SU-DHL-6 (cell line): ENCODE measurements around the gene THSD4.

ENCODE experiments used
- H2AFZ ChIP-seq: fragments of 200-600 bp; sonication (generic); 2 replicates; pipeline ENCODE4 v1.6.1; 2014; ENCODE audit warnings: low read depth, mild to moderate bottlenecking, moderate library complexity, mixed read lengths, antibody characterized with exemption, low read length; ENCODE audit not compliant: severe bottlenecking
- H3F3A ChIP-seq: fragments of 200-600 bp; shearing (Covaris generic); 2 replicates; pipeline ENCODE4 v1.6.0; 2016; ENCODE audit warnings: antibody characterized with exemption, mild to moderate bottlenecking; ENCODE audit not compliant: insufficient read depth
- H3K27ac ChIP-seq: fragments of 200-600 bp; sonication (generic); 2 replicates; pipeline ENCODE4 v1.5.1; 2016; ENCODE audit warnings: low read depth, mild to moderate bottlenecking, low read length, moderate library complexity, mixed read lengths
- H3K27me3 ChIP-seq: fragments of 200-600 bp; sonication (generic), shearing (Covaris generic); 2 replicates; pipeline ENCODE4 v1.6.0; 2014; ENCODE audit warnings: mild to moderate bottlenecking, low read length
- H3K36me3 ChIP-seq: fragments of 200-600 bp; sonication (generic); 2 replicates; pipeline ENCODE4 v1.6.1; 2014; ENCODE audit warnings: mild to moderate bottlenecking, low read length, mixed read lengths
- H3K4me2 ChIP-seq: fragments of 300-600, 200-600 bp; shearing (Covaris generic), sonication (generic); 2 replicates; pipeline ENCODE4 v1.6.0; 2014; ENCODE audit warnings: low read length, low read depth, mild to moderate bottlenecking; ENCODE audit not compliant: poor library complexity, severe bottlenecking
- H3K4me3 ChIP-seq: fragments of 200-600 bp; sonication (generic); 2 replicates; pipeline ENCODE4 v1.5.1; 2014; ENCODE audit warnings: antibody characterized with exemption, low read length, mild to moderate bottlenecking, mixed read lengths; ENCODE audit not compliant: insufficient read depth, poor library complexity, severe bottlenecking
- H3K79me2 ChIP-seq: fragments of 200-600 bp; sonication (generic); 2 replicates; pipeline ENCODE4 v1.6.1; 2014; ENCODE audit warnings: mild to moderate bottlenecking, low read length, moderate library complexity; ENCODE audit not compliant: insufficient read depth
- H3K9ac ChIP-seq: fragments of 200-600 bp; sonication (generic); 2 replicates; pipeline ENCODE4 v1.7.0; 2014; ENCODE audit warnings: mild to moderate bottlenecking, low read length
- H3K9me2 ChIP-seq: fragments of 200-600 bp; sonication (generic); replicated peaks from 2 replicates; pipeline ENCODE4 v1.6.1; 2014; ENCODE audit warnings: low read length; ENCODE audit not compliant: insufficient read depth
- H3K9me3 ChIP-seq: fragments of 200-600 bp; sonication (generic); 2 replicates; pipeline ENCODE4 v1.6.1; 2014; ENCODE audit warnings: low read length, mixed read lengths; ENCODE audit not compliant: insufficient read depth
- H4K20me1 ChIP-seq: fragments of 200-600 bp; sonication (generic); 2 replicates; pipeline ENCODE4 v1.6.1; 2014; ENCODE audit warnings: low read depth, mild to moderate bottlenecking, antibody characterized with exemption, low read length, moderate library complexity, mixed read lengths
- CTCF ChIP-seq: fragments of 200-600 bp; sonication (generic); IDR thresholded peaks from one replicate; pipeline ENCODE4 v1.5.1; 2017; ENCODE audit warnings: antibody characterized with exemption, mild to moderate bottlenecking, low read length, moderate library complexity; ENCODE audit not compliant: insufficient read depth, poor library complexity, severe bottlenecking
- EZH2phosphoT487 ChIP-seq: fragments of 200-600 bp; sonication (generic), shearing (Covaris generic); conservative IDR thresholded peaks from 2 replicates; pipeline ENCODE4 v1.6.1; 2018; ENCODE audit warnings: mild to moderate bottlenecking, antibody characterized with exemption, low read length, moderate library complexity, mixed read lengths

THSD4 gene

GRCh38 chr15:71502077-71502432, 386.8 kb downstream of the THSD4 start:
- Histone ChIP-seq H3K9ac (no peak overlapping the region), H2AFZ (no peak overlapping the region), H3K27me3 (no peaks in the 10 kb centered on the region), H3K4me2 (no peak overlapping the region), H3K9me3 (peaks cover 8% of the 10 kb centered on the region; the same call in 1 of the 2 replicates), H3K36me3 (no peaks in the 10 kb centered on the region), H3F3A (no peaks in the 10 kb centered on the region), H3K79me2 (no peaks in the 10 kb centered on the region), H3K9me2 (no peaks in the 10 kb centered on the region), H4K20me1 (no peaks in the 10 kb centered on the region), H3K4me3 (no peak overlapping the region), H3K27ac (no peak overlapping the region)
- TF ChIP-seq EZH2phosphoT487 (no peak), CTCF (no peak)

GRCh38 chr15:71505962-71506361, 390.7 kb downstream of the THSD4 start:
- Histone ChIP-seq H4K20me1 (no peaks in the 10 kb centered on the region), H3K36me3 (no peaks in the 10 kb centered on the region), H3K4me2 (no peak overlapping the region), H3K27me3 (no peaks in the 10 kb centered on the region), H3K4me3 (no peak overlapping the region), H3K9me3 (no peaks in the 10 kb centered on the region), H3F3A (no peaks in the 10 kb centered on the region), H3K9ac (no peak overlapping the region), H3K9me2 (no peaks in the 10 kb centered on the region), H3K79me2 (no peaks in the 10 kb centered on the region), H3K27ac (no peak overlapping the region), H2AFZ (no peak overlapping the region)
- TF ChIP-seq EZH2phosphoT487 (no peak), CTCF (no peak)

GRCh38 chr15:71506946-71507345, 391.7 kb downstream of the THSD4 start:
- H3K27me3 ChIP-seq: no peaks in the 10 kb centered on the region
- no peak for TF ChIP-seq EZH2phosphoT487
- TF ChIP-seq CTCF: no peak
- H3K27ac ChIP-seq: no peak overlapping the region
- H3K36me3 ChIP-seq: no peaks in the 10 kb centered on the region
- H3K4me3 ChIP-seq: no peak overlapping the region
- no peaks in the 10 kb centered on the region for H3K9me2 ChIP-seq
- H2AFZ ChIP-seq: no peak overlapping the region
- no peaks in the 10 kb centered on the region for H4K20me1 ChIP-seq
- H3K9me3 ChIP-seq: no peaks in the 10 kb centered on the region
- no peak overlapping the region for H3K4me2 ChIP-seq
- H3K79me2 ChIP-seq: no peaks in the 10 kb centered on the region
- H3K9ac ChIP-seq: no peak overlapping the region
- no peaks in the 10 kb centered on the region for H3F3A ChIP-seq
